Sigmoid colon (tissue), 4 donors: ENCODE results near the gene SCFD1.

Experiments
- POLR2AphosphoS5 ChIP-seq, 4 donors: sonication (generic); formaldehyde crosslinking; IDR thresholded peaks; one replicate each; pipeline ENCODE4 v1.6.1; 2017; ENCODE audit warnings: antibody characterized with exemption in 4 of 4
- TF ChIP-seq, protein P1 (sequence below), 4 experiments: fragments of 450-650 bp in 3 of 4; fragments of 200-600 bp in 1 of 4; IDR thresholded peaks; one replicate each; pipeline ENCODE4 v1.5.1; 2016 to 2019; ENCODE audit warnings: antibody characterized with exemption in 4 of 4, mild to moderate bottlenecking in 3 of 4, moderate library complexity in 2 of 4

DNA sequence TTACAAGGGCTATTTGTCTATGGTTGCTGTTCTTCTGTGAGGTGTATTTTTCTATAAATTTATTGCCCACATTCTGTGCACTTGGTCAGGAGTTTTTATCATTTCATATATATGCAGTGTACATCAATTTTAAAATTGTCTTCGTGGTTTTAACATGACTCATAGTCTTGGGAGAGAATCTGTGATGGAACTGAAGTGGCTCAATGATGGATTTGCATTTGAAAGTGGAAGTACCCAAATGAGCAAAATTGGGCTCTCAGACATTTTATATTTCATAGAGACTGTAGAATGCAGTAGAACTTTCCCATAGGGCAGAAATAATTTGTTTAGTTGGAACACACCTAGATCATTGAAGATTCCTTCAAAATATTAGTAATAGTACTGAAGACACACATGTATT lies 1.9 kb upstream of the SCFD1 start:
- TF ChIP-seq, protein P1, sequence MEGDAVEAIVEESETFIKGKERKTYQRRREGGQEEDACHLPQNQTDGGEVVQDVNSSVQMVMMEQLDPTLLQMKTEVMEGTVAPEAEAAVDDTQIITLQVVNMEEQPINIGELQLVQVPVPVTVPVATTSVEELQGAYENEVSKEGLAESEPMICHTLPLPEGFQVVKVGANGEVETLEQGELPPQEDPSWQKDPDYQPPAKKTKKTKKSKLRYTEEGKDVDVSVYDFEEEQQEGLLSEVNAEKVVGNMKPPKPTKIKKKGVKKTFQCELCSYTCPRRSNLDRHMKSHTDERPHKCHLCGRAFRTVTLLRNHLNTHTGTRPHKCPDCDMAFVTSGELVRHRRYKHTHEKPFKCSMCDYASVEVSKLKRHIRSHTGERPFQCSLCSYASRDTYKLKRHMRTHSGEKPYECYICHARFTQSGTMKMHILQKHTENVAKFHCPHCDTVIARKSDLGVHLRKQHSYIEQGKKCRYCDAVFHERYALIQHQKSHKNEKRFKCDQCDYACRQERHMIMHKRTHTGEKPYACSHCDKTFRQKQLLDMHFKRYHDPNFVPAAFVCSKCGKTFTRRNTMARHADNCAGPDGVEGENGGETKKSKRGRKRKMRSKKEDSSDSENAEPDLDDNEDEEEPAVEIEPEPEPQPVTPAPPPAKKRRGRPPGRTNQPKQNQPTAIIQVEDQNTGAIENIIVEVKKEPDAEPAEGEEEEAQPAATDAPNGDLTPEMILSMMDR (IDR thresholded peaks at IDR 0.05), result no peak
- TF ChIP-seq POLR2AphosphoS5 (IDR thresholded peaks at IDR 0.05), result no peak
